HepG2 (cell line): ENCODE results near the gene HORMAD2.

ENCODE experiments used
- ARNT2 ChIP-seq: sonication (generic); formaldehyde crosslinking; IDR thresholded peaks from 2 replicates; pipeline ENCODE4 v1.8.0; 2022; ENCODE audit warnings: mild to moderate bottlenecking, low read depth, missing genetic modification reagents, moderate library complexity
- GTF2F1 ChIP-seq: fragments of 150-350 bp; IDR thresholded peaks from 2 replicates; pipeline ENCODE4 v1.6.1; 2014; ENCODE audit warnings: low read length
- ZHX1 ChIP-seq: sonication (generic); formaldehyde crosslinking; IDR thresholded peaks from 2 replicates; pipeline ENCODE4 v1.8.1; 2022; ENCODE audit warnings: low read depth, mild to moderate bottlenecking, missing genetic modification reagents
- ZNF704 ChIP-seq: sonication (generic); formaldehyde crosslinking; IDR thresholded peaks from 2 replicates; pipeline ENCODE4 v1.8.1; 2023; ENCODE audit warnings: mild to moderate bottlenecking, inconsistent platforms, moderate library complexity, missing genetic modification reagents, borderline replicate concordance

- no peak for TF ChIP-seq ZHX1 (CRISPR knock-in tag)
- no peak for TF ChIP-seq ZNF704
- TF ChIP-seq ARNT2 (CRISPR knock-in tag), result no peak
- no peak for TF ChIP-seq GTF2F1
These were observed 116.0 kb downstream of the HORMAD2 start for GRCh38 chr22:30196141-30196879.
